Measurements from ENCODE around the gene KANSL3.

DNA sequence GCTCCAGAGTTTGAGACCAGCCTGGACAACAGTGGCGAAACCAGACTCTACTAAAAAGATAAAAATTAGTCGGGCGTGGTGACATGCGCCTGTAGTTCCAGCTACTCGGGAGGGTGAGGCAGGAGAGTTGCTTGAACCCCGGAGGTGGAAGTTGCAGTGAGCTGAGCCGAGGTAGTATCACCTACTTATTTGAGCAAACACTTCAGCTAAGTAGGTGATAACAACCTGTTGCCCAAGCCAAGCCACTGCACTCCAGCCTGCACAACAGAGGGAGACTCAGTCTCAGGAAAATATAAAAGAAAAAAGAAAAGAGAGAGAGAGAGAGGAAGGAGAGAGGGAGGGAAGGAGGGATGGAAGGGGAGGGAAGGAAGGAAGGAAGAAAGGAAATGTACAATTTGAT, 25.7 kb upstream of the KANSL3 start:
- TF ChIP-seq, protein P1, sequence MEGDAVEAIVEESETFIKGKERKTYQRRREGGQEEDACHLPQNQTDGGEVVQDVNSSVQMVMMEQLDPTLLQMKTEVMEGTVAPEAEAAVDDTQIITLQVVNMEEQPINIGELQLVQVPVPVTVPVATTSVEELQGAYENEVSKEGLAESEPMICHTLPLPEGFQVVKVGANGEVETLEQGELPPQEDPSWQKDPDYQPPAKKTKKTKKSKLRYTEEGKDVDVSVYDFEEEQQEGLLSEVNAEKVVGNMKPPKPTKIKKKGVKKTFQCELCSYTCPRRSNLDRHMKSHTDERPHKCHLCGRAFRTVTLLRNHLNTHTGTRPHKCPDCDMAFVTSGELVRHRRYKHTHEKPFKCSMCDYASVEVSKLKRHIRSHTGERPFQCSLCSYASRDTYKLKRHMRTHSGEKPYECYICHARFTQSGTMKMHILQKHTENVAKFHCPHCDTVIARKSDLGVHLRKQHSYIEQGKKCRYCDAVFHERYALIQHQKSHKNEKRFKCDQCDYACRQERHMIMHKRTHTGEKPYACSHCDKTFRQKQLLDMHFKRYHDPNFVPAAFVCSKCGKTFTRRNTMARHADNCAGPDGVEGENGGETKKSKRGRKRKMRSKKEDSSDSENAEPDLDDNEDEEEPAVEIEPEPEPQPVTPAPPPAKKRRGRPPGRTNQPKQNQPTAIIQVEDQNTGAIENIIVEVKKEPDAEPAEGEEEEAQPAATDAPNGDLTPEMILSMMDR (IDR thresholded peaks at IDR 0.05) = no peak
- TF ChIP-seq POLR2A (IDR thresholded peaks at IDR 0.05) = no peak
